ENCODE results near the gene KRT77.

The KRT77 gene

GRCh38 chr12:52667931-52668330 is 35.4 kb downstream of the KRT77 start:
- DNase-seq, result no peak
- H3K27me3 ChIP-seq (replicated peaks in 2 of 5; ENCODE audit: control insufficient read depth in 4 of 5, insufficient read depth in 5 of 5, low read length in 4 of 5), result peaks cover 0 to 5% (median 0%) of the 10 kb centered on the region in 5 experiments
- POLR2A ChIA-PET, result no interaction called here
- H3K4me1 ChIP-seq (ENCODE audit: control extremely low read depth in 1 of 4, control insufficient read depth in 4 of 4, insufficient read depth in 4 of 4, low read length in 3 of 4), result peaks cover 0 to 3% (median 0%) of the 10 kb centered on the region in 4 experiments
- H3K4me3 ChIP-seq (ENCODE audit: control insufficient read depth in 1 of 7, extremely low read depth in 1 of 7, insufficient read depth in 4 of 7, low read depth in 2 of 7, low read length in 6 of 7), result no peak overlapping the region
- WGBS (ENCODE audit: insufficient coverage), result 88% methylated on average over 6 of the region's 7 CpGs
- no peaks in the 10 kb centered on the region for H3K9me3 ChIP-seq (ENCODE audit: control extremely low read depth in 1 of 5, control insufficient read depth in 4 of 5, insufficient read depth in 2 of 5, low read depth in 1 of 5, low read length in 4 of 5)
- CTCF ChIA-PET, result interaction anchor here (0.9 to 1.4 kb wide), 2 partner anchors 15 to 212 kb away, joined by 3 to 4 read pairs; no protein-coding TSS in a partner anchor
- H3K36me3 ChIP-seq (ENCODE audit: control insufficient read depth in 4 of 4, insufficient read depth in 4 of 4, low read length in 3 of 4), result no peaks in the 10 kb centered on the region
- H3K27ac ChIP-seq (ENCODE audit: insufficient read depth in 1 of 2, low read depth in 1 of 2, low read length in 2 of 2, poor library complexity in 1 of 2, severe bottlenecking in 2 of 2), result no peak overlapping the region

GRCh38 chr12:52667509-52667908 is 35.8 kb downstream of the KRT77 start:
- Histone ChIP-seq H3K27ac (ENCODE audit: insufficient read depth in 1 of 2, low read depth in 1 of 2, low read length in 2 of 2, poor library complexity in 1 of 2, severe bottlenecking in 2 of 2) (no peak overlapping the region), H3K9me3 (ENCODE audit: control extremely low read depth in 1 of 5, control insufficient read depth in 4 of 5, insufficient read depth in 2 of 5, low read depth in 1 of 5, low read length in 4 of 5) (no peaks in the 10 kb centered on the region), H3K36me3 (ENCODE audit: control insufficient read depth in 4 of 4, insufficient read depth in 4 of 4, low read length in 3 of 4) (no peaks in the 10 kb centered on the region), H3K4me3 (ENCODE audit: control insufficient read depth in 1 of 7, extremely low read depth in 1 of 7, insufficient read depth in 4 of 7, low read depth in 2 of 7, low read length in 6 of 7) (no peak overlapping the region), H3K4me1 (ENCODE audit: control extremely low read depth in 1 of 4, control insufficient read depth in 4 of 4, insufficient read depth in 4 of 4, low read length in 3 of 4) (peaks cover 0 to 7% (median 4%) of the 10 kb centered on the region in 4 experiments), H3K27me3 (replicated peaks in 2 of 5; ENCODE audit: control insufficient read depth in 4 of 5, insufficient read depth in 5 of 5, low read length in 4 of 5) (peaks cover 0 to 5% (median 0%) of the 10 kb centered on the region in 5 experiments)
- ChIA-PET CTCF (interaction anchor here (0.9 to 1.4 kb wide), 2 partner anchors 15 to 212 kb away, joined by 3 to 4 read pairs; no protein-coding TSS in a partner anchor), POLR2A (no interaction called here)
- no peak for DNase-seq
- 77% methylated on average over 8 of the region's 9 CpGs for WGBS (ENCODE audit: insufficient coverage)

- DNase-seq, result no peak
- ChIA-PET CTCF (interaction anchor here (0.7 to 1.9 kb wide), 4 partner anchors 10 to 213 kb away, joined by 3 to 8 read pairs (median 4); no protein-coding TSS in a partner anchor), POLR2A (no interaction called here)
- H3K27ac ChIP-seq (ENCODE audit: insufficient read depth in 1 of 2, low read depth in 1 of 2, low read length in 2 of 2, poor library complexity in 1 of 2, severe bottlenecking in 2 of 2), result no peak overlapping the region
- H3K36me3 ChIP-seq (ENCODE audit: control insufficient read depth in 4 of 4, insufficient read depth in 4 of 4, low read length in 3 of 4), result no peaks in the 10 kb centered on the region
- peaks cover 0 to 5% (median 0%) of the 10 kb centered on the region in 5 experiments for H3K27me3 ChIP-seq (replicated peaks in 2 of 5; ENCODE audit: control insufficient read depth in 4 of 5, insufficient read depth in 5 of 5, low read length in 4 of 5)
- H3K9me3 ChIP-seq (ENCODE audit: control extremely low read depth in 1 of 5, control insufficient read depth in 4 of 5, insufficient read depth in 2 of 5, low read depth in 1 of 5, low read length in 4 of 5), result no peaks in the 10 kb centered on the region
- H3K4me1 ChIP-seq (ENCODE audit: control extremely low read depth in 1 of 4, control insufficient read depth in 4 of 4, insufficient read depth in 4 of 4, low read length in 3 of 4), result peaks cover 0 to 16% (median 12%) of the 10 kb centered on the region in 4 experiments
- H3K4me3 ChIP-seq (ENCODE audit: control insufficient read depth in 1 of 7, extremely low read depth in 1 of 7, insufficient read depth in 4 of 7, low read depth in 2 of 7, low read length in 6 of 7), result no peak overlapping the region
- WGBS (ENCODE audit: insufficient coverage), result 100% methylated on average over 1 of the region's 3 CpGs
These were observed 36.9 kb downstream of the KRT77 start for GRCh38 chr12:52666471-52666870.

- no peaks in the 10 kb centered on the region for H3K9me3 ChIP-seq (ENCODE audit: control extremely low read depth in 1 of 5, control insufficient read depth in 4 of 5, insufficient read depth in 2 of 5, low read depth in 1 of 5, low read length in 4 of 5)
- no peak for DNase-seq
- ChIA-PET CTCF (interaction anchor here (0.9 to 1.4 kb wide), 2 partner anchors 9 to 207 kb away, joined by 3 to 5 read pairs; no protein-coding TSS in a partner anchor), POLR2A (no interaction called here)
- peaks cover 4 to 21% (median 12%) of the 10 kb centered on the region in 4 experiments for H3K4me1 ChIP-seq (ENCODE audit: control extremely low read depth in 1 of 4, control insufficient read depth in 4 of 4, insufficient read depth in 4 of 4, low read length in 3 of 4)
- no peak overlapping the region for H3K4me3 ChIP-seq (ENCODE audit: control insufficient read depth in 1 of 7, extremely low read depth in 1 of 7, insufficient read depth in 4 of 7, low read depth in 2 of 7, low read length in 6 of 7)
- H3K27ac ChIP-seq (ENCODE audit: insufficient read depth in 1 of 2, low read depth in 1 of 2, low read length in 2 of 2, poor library complexity in 1 of 2, severe bottlenecking in 2 of 2), result no peak overlapping the region
- peaks cover 0 to 2% (median 0%) of the 10 kb centered on the region in 5 experiments for H3K27me3 ChIP-seq (replicated peaks in 2 of 5; ENCODE audit: control insufficient read depth in 4 of 5, insufficient read depth in 5 of 5, low read length in 4 of 5)
- H3K36me3 ChIP-seq (ENCODE audit: control insufficient read depth in 4 of 4, insufficient read depth in 4 of 4, low read length in 3 of 4), result no peaks in the 10 kb centered on the region
These were observed 39.9 kb downstream of the KRT77 start for GRCh38 chr12:52663420-52663819.

- ChIA-PET CTCF (interaction anchor here (0.9 to 1.4 kb wide), 2 partner anchors 10 to 208 kb away, joined by 3 to 5 read pairs; no protein-coding TSS in a partner anchor), POLR2A (no interaction called here)
- Histone ChIP-seq H3K36me3 (ENCODE audit: control insufficient read depth in 4 of 4, insufficient read depth in 4 of 4, low read length in 3 of 4) (no peaks in the 10 kb centered on the region), H3K4me1 (ENCODE audit: control extremely low read depth in 1 of 4, control insufficient read depth in 4 of 4, insufficient read depth in 4 of 4, low read length in 3 of 4) (peaks cover 4 to 21% (median 12%) of the 10 kb centered on the region in 4 experiments), H3K9me3 (ENCODE audit: control extremely low read depth in 1 of 5, control insufficient read depth in 4 of 5, insufficient read depth in 2 of 5, low read depth in 1 of 5, low read length in 4 of 5) (no peaks in the 10 kb centered on the region), H3K4me3 (ENCODE audit: control insufficient read depth in 1 of 7, extremely low read depth in 1 of 7, insufficient read depth in 4 of 7, low read depth in 2 of 7, low read length in 6 of 7) (no peak overlapping the region), H3K27ac (ENCODE audit: insufficient read depth in 1 of 2, low read depth in 1 of 2, low read length in 2 of 2, poor library complexity in 1 of 2, severe bottlenecking in 2 of 2) (peak overlapping the region in 1 of 2 experiments; percentile 11), H3K27me3 (replicated peaks in 2 of 5; ENCODE audit: control insufficient read depth in 4 of 5, insufficient read depth in 5 of 5, low read length in 4 of 5) (no peaks in the 10 kb centered on the region)
- DNase-seq, result peak in 1 of 3 donors; percentile 33
These were observed 40.5 kb downstream of the KRT77 start for GRCh38 chr12:52662918-52663229.

- ChIA-PET POLR2A (no interaction called here), CTCF (interaction anchor here (0.9 to 1.4 kb wide), 3 partner anchors 11 to 209 kb away, joined by 3 to 5 read pairs (median 3); partner anchors contain the start of gene KRT1)
These were observed 41.0 kb downstream of the KRT77 start for GRCh38 chr12:52662093-52662917.

GRCh38 chr12:52661668-52662067 is 41.7 kb downstream of the KRT77 start:
- ChIA-PET CTCF (interaction anchor here (1.2 to 1.3 kb wide), 2 partner anchors 19 to 76 kb away, joined by 3 read pairs; partner anchors contain the start of gene KRT1), POLR2A (no interaction called here)
- Histone ChIP-seq H3K4me1 (ENCODE audit: control extremely low read depth in 1 of 4, control insufficient read depth in 4 of 4, insufficient read depth in 4 of 4, low read length in 3 of 4) (peaks cover 4 to 21% (median 12%) of the 10 kb centered on the region in 4 experiments), H3K9me3 (ENCODE audit: control extremely low read depth in 1 of 5, control insufficient read depth in 4 of 5, insufficient read depth in 2 of 5, low read depth in 1 of 5, low read length in 4 of 5) (no peaks in the 10 kb centered on the region), H3K4me3 (ENCODE audit: control insufficient read depth in 1 of 7, extremely low read depth in 1 of 7, insufficient read depth in 4 of 7, low read depth in 2 of 7, low read length in 6 of 7) (peak overlapping the region in 1 of 7 experiments; percentile 3), H3K36me3 (ENCODE audit: control insufficient read depth in 4 of 4, insufficient read depth in 4 of 4, low read length in 3 of 4) (no peaks in the 10 kb centered on the region), H3K27me3 (replicated peaks in 2 of 5; ENCODE audit: control insufficient read depth in 4 of 5, insufficient read depth in 5 of 5, low read length in 4 of 5) (peaks cover 0 to 3% (median 0%) of the 10 kb centered on the region in 5 experiments), H3K27ac (ENCODE audit: insufficient read depth in 1 of 2, low read depth in 1 of 2, low read length in 2 of 2, poor library complexity in 1 of 2, severe bottlenecking in 2 of 2) (peak overlapping the region in 1 of 2 experiments; percentile 11)
- 90% methylated on average over 2 of the region's 3 CpGs for WGBS (ENCODE audit: insufficient coverage)
- peak in 1 of 3 donors; percentile 18 for DNase-seq

More at GRCh38 chr12:52662093-52662917, 41.0 kb downstream of the KRT77 start:
- H3K27ac ChIP-seq (ENCODE audit: insufficient read depth in 1 of 2, low read depth in 1 of 2, low read length in 2 of 2, poor library complexity in 1 of 2, severe bottlenecking in 2 of 2), result peak overlapping the region in 1 of 2 experiments; percentile 11
- peaks cover 0 to 3% (median 0%) of the 10 kb centered on the region in 5 experiments for H3K27me3 ChIP-seq (replicated peaks in 2 of 5; ENCODE audit: control insufficient read depth in 4 of 5, insufficient read depth in 5 of 5, low read length in 4 of 5)
- DNase-seq, result peak; percentile 55 to 81 (median 65)
- peak overlapping the region in 2 of 7 experiments; percentile 3 to 44 for H3K4me3 ChIP-seq (ENCODE audit: control insufficient read depth in 1 of 7, extremely low read depth in 1 of 7, insufficient read depth in 4 of 7, low read depth in 2 of 7, low read length in 6 of 7)
- H3K4me1 ChIP-seq (ENCODE audit: control extremely low read depth in 1 of 4, control insufficient read depth in 4 of 4, insufficient read depth in 4 of 4, low read length in 3 of 4), result peaks cover 4 to 21% (median 12%) of the 10 kb centered on the region in 4 experiments
- H3K36me3 ChIP-seq (ENCODE audit: control insufficient read depth in 4 of 4, insufficient read depth in 4 of 4, low read length in 3 of 4), result no peaks in the 10 kb centered on the region
- H3K9me3 ChIP-seq (ENCODE audit: control extremely low read depth in 1 of 5, control insufficient read depth in 4 of 5, insufficient read depth in 2 of 5, low read depth in 1 of 5, low read length in 4 of 5), result no peaks in the 10 kb centered on the region
- 48% methylated on average over 7 of the region's 10 CpGs for WGBS (ENCODE audit: insufficient coverage)

Measured in common myeloid progenitor, CD34-positive (primary cell).